HG03060 (cell line): Measurements from ENCODE around the gene TRNT1.

Experiments used
- ATAC-seq: cut with Tn5 transposase; IDR thresholded peaks from one replicate; pipeline ENCODE4 v1.9.1; 2021; ENCODE audit warnings: low read depth, moderate number of reproducible peaks; ENCODE audit not compliant: unreplicated experiment

Gene TRNT1

GRCh38 chr3:3126477-3127431 lies at the start of gene TRNT1:
TRNT1 (plus strand) TSS chr3:3126940; CDS start chr3:3129041, 2,101 bp downstream.
- peak; percentile 78 for ATAC-seq

DNA sequence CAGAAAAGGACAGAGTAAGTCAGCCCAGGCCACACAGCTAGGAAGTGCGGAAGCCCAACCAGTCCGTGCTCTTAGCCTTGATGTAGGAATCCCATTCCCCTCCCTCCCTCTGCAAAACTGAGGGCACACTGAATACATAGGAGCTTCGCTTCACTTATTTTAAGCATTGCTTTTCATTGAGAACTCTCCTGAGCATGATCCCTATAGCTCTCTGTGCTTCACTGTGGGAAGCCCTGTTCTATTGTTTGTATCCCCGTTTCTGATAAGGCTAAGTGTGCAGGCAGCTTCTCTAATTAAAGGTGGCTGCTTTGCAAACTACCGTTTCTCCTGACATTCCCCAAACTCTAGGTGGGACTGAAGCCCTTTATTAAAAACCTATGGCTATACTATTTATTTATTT lies 46.4 kb upstream of the TRNT1 start:
- no peak for ATAC-seq

DNA sequence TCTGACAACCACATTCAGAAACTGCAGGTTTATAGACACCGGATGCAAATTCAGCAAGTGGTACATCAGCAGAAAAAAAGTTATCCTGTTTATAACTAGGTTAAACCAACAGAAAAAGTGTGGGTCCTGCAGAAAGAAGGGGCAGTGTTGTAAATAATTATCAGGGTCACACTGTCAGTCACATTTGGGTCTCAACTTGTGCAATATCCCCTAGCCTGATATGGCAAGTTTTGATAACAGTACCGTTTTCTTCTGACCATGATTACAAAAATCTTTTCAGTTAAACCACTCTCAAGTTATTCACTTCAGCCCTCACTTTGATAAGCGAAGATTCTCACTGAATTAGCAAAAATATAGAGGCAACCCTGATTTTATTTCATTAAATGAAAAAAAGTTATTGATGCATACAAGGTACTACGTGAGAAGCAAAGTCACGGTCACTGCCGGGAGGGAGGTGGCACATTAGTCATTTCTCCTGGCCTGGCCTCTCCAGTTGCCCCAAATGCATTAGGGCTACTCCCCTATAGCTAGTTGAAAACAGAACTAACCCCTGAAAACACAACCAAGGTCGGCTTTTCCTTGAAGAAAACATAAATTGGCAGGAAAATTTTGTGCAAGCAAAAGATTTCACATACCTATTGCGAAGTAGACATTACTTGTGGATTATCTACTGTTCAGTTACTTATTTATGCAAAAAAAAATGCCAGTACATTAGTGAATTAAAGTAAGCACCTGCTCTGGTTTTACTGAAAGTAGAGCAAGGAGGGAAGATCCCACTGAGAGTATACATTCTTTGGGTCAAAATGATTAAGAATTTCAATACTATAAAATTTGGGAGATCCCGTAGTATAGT lies 45.1 kb upstream of the TRNT1 start:
- ATAC-seq: peak; percentile 35

GRCh38 chr3:3082234-3082924 lies 44.4 kb upstream of the TRNT1 start:
- peak; percentile 87 for ATAC-seq

DNA sequence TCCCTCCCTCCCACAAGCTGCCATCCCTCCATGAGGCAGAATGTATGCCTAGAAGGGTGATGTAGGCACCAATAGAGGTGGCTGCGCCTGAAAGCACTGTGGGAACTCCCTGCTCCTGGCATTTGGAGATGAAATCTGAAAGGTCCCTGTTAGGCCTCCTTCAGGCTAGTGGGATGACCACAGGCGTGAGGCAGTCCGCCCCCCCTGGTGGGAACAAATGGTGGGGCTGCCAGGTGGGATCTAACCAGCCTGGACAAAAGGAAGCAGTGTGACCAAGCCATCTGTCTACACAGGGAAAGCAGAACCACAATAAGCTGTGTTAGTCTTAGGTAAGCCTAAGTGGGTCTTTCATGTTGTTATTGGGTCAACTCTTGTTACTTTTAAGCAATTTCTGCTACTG lies 41.9 kb upstream of the TRNT1 start:
- ATAC-seq: no peak

- ATAC-seq: no peak
These were observed 41.0 kb upstream of the TRNT1 start for GRCh38 chr3:3085782-3086181.

GRCh38 chr3:3086239-3086638 lies 40.5 kb upstream of the TRNT1 start:
- ATAC-seq: no peak

DNA sequence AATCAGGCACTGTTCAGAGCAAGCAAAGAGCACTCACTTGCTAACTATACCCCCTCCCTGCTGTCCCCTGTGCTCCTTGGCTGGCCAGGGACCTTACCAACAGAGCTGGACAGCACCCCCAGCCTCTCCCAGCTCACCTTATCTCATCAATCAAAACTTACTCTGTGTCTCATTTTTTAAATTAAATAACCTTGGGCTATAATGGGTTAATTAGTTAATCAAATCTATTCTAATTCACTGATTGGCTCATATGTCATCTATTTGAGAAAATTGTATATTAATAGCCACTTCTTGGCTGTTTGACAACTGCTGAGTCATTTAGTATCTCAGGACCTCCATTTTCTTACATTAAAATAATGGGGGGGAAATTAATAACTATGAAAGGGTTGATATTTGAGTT lies 39.5 kb upstream of the TRNT1 start:
- ATAC-seq: no peak

DNA sequence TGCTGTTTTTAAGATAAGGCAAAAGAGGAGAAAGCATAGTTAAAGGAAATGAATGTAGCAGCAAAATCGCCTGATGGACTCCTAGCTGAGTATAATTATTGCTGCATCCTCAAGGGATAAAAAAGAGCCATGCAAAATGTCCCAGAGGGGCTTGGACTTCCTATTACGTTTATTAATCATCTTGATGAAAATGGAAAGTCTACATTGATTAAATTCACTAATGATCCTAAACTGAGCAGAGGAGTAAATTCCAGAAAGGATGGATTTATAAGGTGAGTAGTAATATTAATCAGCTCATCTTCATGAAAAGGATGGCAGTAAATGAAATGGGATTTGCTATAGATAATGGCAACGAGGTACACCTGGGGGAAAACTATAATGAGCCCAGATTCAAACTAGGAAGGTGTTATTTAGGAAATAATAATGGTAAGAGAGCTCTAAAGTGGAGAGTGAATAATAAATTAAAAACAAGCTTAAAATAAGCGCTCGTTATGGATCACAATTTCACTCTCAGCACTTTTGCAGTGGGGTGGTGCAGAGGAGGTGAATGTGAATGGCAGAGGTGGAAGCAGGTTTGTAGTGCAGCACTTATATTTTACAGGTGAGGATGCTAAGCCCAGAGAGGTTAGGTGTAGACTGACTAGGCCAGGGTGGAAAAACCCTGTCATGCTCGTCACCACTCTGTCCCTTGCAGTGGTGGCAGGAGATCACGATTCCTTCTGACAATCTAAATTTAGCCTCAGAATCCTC lies 38.8 kb upstream of the TRNT1 start:
- no peak for ATAC-seq

DNA sequence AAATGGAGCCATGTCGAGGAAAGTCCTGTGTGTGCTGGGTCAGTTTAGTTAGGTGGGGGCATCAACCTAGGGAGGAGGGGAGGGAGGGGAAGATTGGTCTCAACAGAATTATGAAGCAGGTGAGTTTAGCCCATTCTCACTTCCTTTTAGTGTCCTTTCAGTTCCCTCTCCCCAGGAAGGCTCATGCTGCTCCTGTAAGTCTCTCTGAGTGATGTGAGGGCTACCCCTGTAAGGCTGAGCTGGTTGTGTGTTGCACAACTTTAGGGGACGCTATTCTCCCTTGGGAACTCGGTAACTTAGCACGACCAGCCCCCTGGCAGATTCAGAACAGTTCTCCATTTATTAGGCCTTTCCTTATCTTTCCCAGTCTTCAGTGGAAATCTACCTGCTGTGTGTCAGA lies 37.7 kb upstream of the TRNT1 start:
- peak; percentile 97 for ATAC-seq

DNA sequence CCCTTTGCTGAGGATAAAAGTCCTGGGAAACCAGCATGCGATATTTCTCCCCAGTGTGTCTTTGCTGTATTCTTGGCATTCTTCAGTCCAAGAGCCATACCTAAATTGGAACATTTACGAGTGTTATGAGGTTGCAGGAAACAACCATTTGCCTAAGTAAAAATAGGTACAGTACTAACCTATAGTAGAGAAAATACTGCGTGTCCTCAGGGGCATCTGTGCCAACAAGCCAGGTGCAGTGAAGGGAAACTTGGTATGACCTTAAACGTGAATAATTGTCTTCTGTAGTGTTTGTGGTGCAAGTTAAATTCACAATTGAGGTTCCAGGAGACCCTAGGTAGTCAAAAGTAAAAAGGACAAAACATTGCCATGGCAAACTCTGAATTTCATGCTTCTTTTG lies 28.8 kb upstream of the TRNT1 start:
- ATAC-seq: no peak

GRCh38 chr3:3101660-3102458 lies 24.9 kb upstream of the TRNT1 start:
- ATAC-seq: peak; percentile 60

DNA sequence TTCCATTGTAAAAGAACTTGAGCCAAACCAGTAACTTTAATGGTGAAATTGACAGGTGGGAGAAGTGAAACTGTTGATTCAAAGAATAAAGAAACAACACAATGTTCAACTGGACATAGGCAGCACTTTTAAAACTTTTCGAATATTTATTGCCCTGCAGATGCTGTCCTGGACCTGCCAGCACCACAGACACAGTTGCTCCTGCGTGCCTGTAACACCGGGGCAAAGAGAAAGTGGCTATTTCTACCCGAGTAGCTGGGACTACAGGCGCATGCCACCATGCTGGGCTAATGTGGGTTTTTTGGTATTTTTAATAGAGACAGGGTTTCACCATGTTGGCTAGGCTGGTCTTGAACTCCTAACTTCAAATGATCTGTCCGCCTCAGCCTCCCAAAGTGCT lies 24.0 kb upstream of the TRNT1 start:
- no peak for ATAC-seq

- ATAC-seq: no peak
These were observed 21.5 kb upstream of the TRNT1 start for GRCh38 chr3:3105246-3105645.

DNA sequence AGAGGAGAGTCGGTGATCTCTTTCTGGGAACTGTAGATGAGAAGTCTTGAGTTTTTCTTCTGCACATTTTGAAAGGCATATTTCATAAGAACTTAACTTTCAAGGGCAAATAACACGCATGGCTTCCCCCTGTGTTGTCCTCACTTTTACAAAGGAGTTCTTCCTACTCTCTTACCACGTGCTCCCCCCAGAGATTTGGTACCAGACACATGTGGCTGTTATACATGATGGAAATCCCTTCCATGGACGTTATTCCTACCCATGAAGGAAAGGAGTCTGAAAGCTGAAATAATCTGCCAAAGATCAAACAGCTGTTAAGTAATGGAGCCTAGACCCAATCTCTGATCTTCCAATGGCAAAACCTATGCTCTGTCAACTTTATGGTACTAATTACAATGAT lies 20.9 kb upstream of the TRNT1 start:
- ATAC-seq: no peak

DNA sequence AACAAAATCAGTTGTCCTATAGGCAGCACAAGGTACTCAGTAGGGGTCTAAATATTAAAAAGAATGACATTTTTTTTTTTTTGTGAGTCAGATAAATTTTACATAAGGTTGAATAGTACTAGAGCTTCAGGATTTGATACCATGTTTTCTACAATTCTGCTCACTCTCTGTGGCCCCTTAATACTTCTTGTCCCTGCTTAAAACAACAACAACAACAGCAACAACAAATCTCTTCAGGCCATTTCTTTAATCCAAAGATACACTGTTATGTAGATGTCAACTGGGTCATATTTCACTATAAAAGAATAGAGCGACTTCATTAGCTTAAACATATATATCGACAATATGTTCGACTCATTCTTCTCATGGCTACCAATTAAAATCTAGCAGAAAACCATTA lies 19.6 kb upstream of the TRNT1 start:
- no peak for ATAC-seq

DNA sequence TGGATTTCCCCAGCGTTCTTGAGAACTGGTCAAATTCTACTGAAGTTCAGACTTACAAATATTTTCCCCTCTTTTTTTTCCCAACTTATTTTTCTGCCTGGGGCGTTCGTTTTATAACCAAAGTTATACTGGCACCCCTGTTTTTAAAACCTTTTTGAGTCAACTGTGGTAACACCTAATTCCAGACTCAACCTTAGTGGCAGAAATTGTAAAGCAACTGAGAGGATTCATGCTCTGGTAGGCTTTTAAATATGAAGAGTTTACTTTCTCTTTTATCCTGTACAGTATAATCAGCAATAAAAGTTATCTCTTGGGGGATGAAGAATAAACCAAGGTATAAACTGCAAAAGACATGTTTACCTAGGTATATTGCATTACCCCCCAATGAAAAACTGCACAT lies 18.9 kb upstream of the TRNT1 start:
- ATAC-seq: no peak

- ATAC-seq: peak; percentile 79
These were observed 17.1 kb upstream of the TRNT1 start for GRCh38 chr3:3109407-3110298.

DNA sequence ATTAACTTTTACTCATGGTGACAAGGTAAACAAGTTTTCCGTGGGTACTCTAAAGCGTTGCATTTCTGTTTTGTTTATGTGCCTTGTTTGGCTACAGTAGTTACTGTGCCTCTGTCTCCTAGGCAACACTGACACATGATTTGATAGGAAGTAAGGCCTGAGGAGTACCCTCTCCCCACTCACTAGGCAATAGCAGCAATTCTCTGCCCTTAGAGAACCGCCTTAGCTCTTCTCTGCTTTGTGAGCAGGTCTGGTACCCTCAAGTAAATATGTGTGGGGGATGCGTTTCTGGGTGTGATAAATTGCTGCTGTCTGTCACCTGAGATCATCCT lies 16.5 kb upstream of the TRNT1 start, which contains the start of gene IL5RA:
Gene IL5RA (minus strand): TSS at position 76 of the 332 bp plus-strand sequence. CDS start 5,390 bp downstream, outside the sequence.
- no peak for ATAC-seq
